NCI-H187 (cell line): Measurements from ENCODE around the gene FAAP20.

Experiments used
- DNase-seq, 2 experiments: peaks; one replicate each; lab custom pipeline; 2025; lab: John Stamatoyannopoulos, UW

FAAP20 gene, protein sequence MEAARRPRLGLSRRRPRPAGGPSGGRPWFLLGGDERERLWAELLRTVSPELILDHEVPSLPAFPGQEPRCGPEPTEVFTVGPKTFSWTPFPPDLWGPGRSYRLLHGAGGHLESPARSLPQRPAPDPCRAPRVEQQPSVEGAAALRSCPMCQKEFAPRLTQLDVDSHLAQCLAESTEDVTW

DNA sequence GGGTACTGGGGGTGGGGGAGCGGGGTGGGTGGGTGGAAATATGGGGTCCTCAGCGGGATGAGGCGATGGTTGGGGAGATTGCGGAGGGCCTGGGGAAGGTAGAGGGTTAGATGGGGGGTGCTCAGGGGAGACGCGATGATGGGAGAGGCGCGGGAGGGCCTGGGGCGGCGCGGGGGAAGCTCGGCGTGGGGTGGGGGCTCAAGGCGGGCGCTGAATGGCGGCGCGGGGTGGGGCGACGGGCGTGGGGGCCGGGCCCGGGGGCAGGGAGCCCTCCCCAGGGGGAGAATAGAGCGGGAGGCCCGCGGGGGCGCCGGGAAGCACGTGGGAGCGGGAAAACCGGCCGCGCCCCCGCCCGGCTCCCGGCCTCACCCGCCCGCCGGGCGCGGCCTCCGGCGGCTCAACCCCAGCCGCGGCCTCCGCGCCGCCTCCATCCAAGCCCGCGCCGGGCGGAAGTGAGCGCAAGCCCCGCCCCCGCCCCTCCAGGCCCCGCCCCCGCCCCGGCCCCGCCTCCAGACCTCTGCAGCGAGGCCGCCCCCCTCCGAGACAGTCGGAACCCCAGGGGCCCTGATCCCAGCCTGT is at the start of gene FAAP20:
FAAP20 (minus strand) TSS at position 454 of the 579 bp plus-strand sequence; CDS start at position 431, 23 bp downstream.
- DNase-seq: peak in 1 of 2 experiments; percentile 46

DNA sequence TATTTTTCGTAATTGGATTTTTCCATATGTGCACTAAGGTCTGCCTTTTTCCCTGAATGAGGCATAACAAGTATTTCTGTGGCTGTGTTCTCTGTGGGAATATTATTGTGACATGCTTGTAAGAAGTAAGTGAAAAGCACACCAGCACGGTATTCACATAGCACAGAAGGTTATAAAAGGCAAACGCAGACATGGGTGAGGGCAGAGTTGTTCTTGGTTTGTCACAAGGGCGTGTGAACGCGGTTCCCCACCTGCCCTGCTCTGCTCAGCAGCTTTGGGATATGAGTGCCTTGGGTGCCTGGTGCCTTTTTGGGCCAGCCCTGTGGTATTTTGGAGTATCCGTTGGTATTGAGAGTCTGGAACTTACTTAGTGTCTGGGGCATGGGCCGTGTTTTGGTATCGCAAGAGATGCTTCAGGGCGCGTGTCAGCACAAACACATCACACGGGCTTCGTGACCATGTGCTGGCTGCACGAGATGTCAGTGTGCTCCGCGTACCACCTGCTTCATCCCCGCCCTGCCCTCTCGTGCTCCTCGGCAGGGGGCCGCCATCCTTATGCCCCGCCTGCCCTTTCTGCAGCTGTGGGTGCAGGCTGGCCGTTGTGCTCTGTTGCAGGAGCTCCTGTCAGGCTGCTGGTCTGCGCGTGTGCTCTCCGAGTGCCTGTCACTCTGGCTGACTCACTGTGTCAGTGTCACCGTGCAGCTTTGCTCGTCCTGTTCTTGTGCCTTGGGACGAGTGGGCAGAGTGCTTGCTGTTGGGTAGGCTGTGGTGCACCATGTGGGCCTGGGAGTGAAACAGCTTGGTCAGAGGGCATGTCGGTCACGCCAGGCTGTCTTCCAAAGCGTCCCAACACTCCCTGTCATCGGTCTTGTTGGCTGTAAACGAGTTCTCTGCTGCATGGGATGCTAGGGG is 48.5 kb upstream of the FAAP20 start:
- DNase-seq: peak; percentile 29 to 50

DNA sequence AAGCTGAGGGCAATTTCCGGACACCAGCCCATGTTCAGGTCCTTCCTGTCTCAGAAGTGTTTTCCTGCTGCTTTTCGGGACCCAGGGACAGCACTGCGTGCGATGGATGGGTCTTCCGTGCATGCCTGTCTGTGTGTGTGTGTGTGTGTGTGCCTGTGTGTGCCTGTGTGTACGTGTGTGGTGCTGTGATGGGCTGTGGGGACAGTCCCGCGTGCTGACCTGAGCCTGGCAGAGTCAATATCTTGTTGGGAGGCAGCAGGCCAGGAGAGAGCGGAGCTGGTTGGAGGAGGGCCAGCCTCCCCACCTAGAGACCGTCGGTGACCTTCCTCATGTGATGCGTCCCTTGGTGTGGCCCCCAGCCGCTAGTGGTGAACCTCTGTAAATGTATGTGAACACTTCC is 47.2 kb upstream of the FAAP20 start:
- DNase-seq: no peak

DNA sequence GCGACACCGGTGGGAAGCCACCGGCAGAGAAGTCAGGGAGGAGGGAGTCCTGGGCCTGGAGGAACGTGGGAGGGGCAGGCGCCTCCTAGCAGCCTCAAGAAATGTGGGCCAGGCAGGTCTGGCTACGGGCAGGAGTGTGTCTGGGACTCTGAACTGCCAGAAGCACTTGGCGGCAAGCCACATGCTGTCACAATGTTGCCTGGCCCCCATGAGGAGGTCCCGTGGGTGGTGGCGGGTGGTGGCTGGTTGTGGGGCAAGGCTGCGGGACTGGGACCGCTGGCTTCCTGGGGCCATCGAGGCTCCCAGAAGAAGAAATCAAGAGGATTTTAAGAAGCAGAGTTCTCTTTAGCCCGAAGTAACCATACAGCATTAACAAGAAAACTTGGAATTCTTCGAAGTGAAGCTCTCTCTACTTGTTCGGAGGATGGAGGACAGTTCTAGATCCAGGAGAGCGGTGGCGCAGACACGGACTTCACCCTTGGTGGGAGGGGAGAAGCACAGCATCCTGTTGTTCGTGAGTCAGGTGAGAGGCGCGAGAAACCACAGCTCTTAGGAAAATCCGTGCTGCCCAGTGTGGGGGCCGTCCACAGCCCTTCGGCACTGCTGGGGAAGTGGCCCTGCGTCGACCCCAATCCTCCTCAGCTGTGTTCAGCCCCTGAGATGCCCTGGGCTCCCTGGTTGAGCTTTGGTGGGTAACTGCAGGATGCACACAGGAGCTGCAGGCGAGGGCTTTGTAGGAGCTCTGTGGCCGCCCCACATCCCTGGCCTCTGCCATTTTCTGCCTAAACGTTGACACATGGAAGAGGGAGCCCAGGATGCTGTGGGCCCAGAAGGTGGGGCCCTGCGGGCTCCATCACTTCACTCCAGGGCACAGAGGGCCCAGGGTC is 45.9 kb upstream of the FAAP20 start:
- DNase-seq: no peak

DNA sequence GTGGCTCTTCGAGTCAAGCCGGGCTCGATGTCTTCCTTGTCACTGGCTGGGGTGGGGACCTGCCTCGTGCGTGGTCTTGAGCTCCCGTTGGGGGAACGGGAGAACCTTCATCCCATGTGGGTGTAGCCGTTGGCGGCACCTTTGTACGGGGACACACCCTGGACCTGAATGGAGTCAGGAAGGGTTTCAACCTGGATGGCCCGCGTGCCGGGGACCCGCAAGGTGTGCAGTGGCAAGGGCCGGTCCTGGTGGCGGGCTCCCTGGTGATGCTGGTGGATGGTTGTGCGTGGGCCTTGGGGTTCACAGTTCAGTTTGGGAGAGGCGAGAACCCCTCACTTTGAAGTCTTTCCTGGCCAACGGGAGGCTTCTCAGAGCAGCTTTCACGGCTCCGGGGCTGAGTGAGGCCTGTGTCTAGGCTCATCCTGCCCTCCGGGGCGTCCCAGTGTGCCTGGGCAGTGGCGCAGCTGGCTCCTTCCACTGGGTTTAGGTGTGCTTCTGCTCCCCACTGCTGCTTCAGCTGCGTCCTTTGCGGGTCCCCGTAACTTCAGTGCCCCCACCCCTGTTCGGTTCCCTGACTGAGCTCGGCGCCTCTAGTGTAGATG is 44.9 kb upstream of the FAAP20 start:
- DNase-seq: no peak

DNA sequence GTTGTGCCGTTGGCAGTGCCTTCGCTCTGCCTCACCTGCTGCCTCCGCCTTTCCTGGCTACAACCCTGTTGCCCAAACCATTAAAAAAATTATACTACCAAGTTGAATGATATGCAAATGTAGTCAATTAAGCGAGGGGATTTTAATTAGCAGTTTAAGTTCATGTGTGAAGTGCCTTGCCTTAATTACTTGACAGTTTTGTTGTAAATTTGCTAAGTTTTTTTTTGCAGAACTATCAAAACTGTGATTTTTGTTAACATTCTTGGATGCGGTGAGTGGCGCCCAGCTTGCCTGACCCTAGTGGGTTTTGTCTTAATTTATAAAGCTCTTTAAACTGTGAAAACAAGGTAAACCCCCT is 44.4 kb upstream of the FAAP20 start:
- no peak for DNase-seq

DNA sequence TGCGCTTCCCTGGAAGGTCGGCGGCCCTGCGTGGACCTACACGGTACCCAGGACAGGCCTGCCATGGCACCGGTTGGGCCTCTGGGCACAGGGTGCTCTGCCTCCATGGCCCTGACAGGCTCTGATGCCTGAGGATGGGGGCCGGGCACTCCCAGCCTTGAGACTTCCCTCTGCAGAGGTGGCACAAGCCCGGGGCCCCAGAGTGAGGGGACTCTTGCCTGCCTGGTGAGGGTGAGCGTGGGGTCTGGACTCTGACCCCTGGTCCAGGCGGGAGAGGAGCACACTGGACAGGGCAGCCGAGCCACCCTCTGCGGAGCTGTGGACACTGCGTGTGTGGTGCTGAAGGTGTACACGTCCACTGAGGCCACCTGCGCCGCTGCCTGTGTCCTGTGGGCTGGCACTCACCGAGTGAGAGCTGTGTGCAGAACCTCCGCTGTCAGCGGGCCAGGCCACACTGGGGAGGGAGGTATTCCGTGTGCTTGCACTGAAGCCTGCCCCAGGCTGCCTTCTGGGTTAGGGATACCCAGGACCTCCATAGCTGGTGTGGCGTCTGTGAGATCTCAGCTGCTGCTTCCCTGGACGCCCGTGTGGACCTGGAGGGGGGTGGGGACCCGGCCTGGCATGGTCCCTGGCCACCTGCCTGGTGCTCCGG is 43.9 kb upstream of the FAAP20 start:
- DNase-seq: no peak

DNA sequence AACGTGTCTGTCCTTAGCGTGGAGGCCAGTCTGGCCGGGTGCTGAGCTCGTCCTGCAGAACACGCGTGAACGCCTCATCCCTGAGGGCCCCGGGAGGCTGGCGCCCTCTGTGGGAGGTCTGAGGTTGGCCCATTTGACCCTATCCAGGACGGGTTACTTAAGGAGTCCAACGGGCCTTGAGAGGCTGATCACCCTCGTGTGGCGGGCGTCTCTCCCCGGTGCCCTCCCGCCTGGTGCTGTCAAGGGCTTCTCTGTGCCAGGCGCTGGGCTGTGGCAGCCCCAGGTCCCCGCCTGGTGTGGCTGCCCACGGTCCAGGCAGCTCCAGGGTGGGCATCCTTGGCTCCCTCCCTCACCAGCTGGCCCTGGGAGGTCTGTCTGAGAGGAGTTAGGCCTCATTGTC is 43.2 kb upstream of the FAAP20 start:
- DNase-seq: no peak

DNA sequence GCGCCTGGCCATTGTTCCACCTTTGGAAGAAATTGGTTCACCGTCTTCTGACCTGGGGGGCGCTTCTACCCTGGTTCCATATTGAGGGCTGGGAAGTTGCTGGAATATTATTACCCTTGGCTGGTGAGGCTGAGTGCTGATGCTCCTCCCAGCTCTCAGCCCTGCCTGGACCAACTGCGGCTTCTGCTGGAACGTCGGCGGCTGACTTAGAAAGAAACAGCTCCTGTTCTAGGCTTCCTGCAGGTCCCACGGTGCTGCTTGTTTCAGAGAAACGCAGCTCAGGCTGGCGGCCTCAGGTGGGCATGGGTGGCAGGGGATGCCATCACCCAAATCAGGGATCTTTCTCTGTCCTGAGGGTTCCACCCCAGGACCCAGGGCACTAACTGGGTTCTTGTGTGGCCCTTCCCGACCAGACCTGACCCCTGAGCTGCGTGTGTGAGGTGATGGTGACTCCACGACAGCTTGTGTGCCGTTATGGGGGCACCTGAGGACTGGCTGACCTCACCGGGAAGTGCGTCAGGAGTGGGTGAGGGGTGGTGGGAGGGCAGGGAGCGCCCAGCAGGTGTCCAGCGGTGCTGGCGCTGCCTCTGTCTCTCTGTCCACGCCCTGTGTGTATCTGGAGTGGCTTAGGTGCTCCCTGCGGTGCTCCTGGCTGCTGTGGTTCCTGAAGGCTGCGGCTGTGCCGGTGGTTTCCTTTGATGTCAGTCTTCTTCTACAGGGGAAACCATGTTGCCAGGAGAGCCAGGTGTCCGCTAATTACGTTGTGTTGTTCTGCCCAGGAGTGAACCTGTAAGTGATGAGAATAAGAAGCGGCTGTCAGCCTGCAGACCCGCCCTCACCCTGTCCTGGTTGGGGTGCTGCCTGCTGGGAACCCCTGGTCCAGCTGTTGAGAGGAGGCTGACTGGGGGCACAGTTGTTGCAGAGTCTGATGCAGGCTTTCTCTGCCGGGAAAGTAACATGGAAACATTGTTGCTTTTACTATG is 42.4 kb upstream of the FAAP20 start:
- no peak for DNase-seq

DNA sequence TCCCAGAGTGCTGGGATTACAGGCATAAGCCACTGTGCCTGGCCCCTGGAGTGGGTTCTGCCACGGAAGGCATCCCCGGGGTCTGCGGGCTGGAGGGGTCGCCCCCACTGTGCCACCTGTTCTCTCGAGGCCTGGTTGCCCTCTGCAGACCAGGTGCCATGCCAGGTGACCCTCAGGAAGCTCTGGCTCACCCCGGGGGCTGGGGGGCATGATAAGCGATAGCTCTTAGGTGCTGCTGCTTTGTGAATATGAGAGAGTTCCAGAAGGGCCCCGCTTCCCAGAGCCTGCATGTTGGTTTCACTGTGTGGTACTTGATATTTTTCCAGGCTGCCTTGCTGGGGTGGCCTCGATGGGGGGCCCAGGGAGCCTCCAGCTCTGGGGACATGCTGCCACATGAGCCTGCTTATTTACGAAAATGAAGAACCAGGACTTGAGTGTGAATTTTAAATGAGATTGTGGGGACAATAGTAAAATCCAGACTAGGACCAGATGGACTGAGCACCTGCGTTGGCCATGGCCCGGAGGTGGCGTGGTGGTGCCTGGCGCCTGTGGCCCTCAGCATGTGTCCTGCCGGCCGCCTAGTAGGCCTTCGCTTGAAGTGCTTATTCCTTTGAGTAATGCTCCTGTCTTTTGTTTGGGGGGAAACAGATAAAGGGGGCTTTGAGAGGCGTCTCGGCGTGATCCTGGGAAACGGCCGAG is 40.9 kb upstream of the FAAP20 start:
- no peak for DNase-seq

DNA sequence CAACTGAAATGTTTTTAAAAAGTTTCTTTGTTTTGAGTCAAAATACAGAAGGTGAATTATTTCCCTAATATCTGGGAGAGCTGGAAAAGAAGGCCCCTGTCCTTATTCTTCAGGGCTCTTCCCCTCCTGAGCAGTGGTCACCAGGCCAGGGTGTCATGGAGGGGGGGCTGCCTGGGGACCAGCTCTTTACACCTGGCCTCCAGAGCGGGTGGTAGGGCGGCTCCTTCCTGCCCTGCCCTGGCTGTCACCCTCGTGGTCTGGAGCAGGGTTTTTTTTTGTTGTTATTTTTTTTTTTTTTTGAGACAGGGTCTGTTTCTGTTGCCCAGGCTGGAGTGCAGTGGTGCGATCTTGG is 40.2 kb upstream of the FAAP20 start:
- no peak for DNase-seq

DNA sequence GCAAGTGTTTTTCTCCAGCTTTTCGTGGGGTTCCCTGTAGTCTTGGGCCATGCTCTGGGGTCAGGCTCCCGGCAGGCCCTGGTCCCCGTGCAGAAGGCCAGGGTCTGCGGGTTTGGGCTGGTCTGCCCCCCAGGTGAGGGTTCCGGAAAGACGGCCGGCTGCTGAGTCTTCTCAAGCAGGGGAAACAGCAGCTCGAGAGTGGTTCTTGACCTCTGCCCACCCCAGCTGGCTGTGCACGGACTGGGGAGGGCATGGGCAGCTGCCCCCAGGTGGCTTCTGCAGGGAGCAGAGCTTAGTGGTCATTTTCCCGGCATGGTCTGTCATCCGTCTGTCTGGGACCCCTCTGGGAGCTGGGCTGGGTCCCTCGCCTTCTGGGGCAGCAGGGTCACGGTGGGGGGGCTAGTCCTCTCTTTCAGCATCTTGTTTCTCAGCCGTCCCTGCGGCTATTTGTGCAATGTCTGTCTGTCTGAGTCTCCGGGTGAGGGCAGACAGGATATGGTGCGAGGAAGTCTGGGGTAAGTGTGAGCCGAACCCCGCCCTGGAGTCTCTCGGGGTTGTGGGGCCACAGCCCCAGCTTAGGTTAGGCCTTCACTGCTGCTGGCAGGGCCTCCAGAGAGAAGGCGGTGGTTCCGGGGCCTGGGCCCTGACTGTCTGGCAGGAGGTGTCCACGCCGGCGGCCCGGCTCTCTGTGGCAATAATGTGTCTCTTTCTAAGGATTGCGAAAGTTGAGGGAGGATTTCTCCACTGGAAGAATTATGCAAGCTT is 39.6 kb upstream of the FAAP20 start:
- no peak for DNase-seq

DNA sequence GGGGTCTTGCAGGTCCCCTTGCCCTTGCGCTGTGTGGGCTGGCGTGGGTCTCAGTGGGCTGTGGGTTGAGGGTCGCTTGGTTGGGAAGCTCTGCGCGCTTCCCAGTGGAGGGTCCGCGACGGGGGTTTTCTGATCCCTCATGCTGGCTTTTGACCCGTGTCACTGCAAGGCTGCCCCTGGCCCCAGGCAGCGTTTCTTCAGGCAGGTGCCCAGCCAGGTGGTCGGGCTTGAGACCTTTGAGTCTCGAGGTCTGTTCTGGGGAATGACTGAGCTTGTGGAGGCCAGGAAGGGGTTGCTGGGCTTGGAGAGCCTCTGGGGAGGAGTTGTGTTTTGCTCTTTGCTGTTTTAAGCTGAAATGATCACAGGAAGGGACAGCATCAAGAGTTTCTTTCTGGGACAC is 38.9 kb upstream of the FAAP20 start:
- DNase-seq: no peak

DNA sequence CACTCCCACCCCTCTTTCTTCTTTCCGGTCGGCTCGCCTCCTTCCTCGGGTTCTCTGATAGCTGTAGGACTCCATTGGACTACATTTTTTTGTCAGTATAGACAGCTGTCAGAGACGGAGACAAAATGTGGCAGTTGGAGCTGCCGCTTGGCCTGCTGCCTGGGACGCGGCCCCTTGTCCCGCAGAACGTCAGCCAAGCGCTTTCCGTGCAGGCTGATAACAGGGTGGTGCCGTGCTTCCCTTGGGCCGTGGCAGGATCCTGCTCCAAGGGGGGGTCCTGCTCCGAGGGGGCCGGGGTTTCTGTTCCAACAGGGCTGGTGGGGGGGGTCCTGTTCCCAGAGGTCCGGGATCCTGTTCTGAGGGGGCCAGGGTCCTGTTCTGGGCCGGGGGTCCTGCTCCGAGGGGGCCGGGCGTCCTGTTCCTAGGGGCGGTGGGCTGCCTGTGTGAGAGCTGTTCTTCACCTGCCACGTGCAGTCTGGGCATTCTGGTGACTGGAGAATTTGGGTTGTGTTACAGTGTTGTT is 38.4 kb upstream of the FAAP20 start:
- DNase-seq: no peak

DNA sequence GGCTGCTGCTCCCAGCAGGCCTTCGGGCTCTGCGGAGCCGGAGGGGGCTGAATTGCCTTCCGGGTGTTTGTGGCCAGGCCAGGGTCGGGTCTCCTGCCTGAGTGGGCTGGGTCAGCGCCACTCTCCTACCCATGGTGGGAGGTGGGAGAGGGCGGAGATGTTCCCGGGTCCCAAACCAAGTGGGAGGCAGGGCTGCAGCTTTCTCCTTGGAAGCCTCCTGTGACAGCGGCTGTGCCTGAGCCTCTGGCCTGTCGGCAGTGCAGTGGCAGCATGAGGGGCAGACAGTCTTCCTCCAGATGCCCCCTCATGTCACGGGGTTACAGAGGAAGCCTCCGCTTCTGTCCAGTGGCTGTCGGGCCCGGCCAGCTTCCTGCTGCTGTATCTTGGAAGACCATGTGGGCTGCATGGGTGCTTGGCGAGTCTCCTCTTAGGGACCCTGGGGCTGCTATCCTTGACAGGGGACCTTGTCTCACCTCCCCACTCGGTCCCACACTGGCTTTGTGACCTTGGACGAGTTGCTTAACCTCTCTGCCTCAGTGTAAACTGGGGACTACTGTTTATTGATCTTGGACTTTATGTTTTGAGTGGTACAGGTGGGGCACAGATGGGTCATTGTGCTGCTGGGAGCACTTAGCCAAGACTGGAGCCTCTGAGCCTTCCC is 37.8 kb upstream of the FAAP20 start:
- no peak for DNase-seq

DNA sequence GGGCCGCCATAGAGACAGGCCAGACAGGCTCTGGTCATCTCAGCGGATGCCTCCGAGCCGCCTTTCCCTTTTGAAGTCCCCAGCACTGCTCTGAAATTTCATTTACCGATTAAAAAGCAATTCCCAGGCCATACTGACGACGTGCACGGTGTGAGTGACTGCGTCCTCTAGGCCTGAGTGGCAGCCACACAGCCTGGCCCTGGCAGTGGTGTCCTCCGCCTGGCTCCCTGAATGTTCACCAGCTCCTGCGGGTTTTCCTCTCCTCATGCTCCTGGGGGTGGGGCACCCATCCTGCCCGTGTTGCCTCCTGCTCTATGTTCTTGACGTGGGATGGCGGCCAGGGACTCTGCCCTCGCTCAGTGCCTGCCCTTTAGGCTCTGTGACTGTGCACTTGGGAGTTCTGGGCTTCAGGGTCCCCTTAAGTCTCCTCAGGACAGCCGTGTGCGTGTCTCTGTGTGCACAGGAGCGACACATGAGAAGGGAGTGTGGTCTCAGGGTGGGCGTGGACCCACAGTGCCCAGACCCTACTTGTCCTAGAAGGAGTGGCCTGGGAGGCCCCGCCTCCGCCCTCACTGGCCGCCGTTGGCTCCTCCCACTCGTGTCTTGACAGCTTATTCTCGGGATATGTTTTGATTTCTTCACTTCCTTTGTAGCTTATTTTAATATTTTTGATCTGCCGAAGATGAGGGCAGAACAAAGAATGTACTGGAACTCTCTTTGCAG is 37.1 kb upstream of the FAAP20 start:
- DNase-seq: peak in 1 of 2 experiments; percentile 18
